ENCODE measurements around the gene PNPLA1.

GRCh38 chr6:36229223-36229622 lies 40.6 kb upstream of the PNPLA1 start:
- no peak for TF ChIP-seq CTCF (conservative IDR thresholded peaks at IDR 0.05)
- no peak for TF ChIP-seq EZH2 (IDR thresholded peaks at IDR 0.05; ENCODE audit: low read depth)
